Hepatocyte (in vitro differentiated cells): ENCODE measurements around the gene DUS2. TPM values are rescaled to one million over a fixed set of nuclear protein-coding genes. Genes with fewer than 3 reads are reported as not detected.
"Not testable (repeated sequence)": the region's sequence is repeated elsewhere in the genome, so short reads cannot be mapped to it uniquely, and the experiment has no call there.

Experiments
- DNase-seq: peaks from one replicate; pipeline ENCODE4 v3.0.0-alpha.2; 2016; ENCODE audit warnings: low spot score
- H2AFZ ChIP-seq: fragments of 200-600 bp; sonication (generic); 2 replicates; pipeline ENCODE4 v1.6.0; 2016; ENCODE audit warnings: antibody characterized with exemption, mild to moderate bottlenecking
- H3K27ac ChIP-seq: fragments of 200-600 bp; sonication (generic); 2 replicates; pipeline ENCODE4 v1.5.1; 2016; ENCODE audit warnings: mild to moderate bottlenecking
- H3K27me3 ChIP-seq: fragments of 200-600 bp; sonication (generic); 2 replicates; pipeline ENCODE4 v1.6.1; 2016
- H3K36me3 ChIP-seq: fragments of 200-600 bp; sonication (generic); replicated peaks from 2 replicates; pipeline ENCODE4 v1.5.1; 2016; ENCODE audit warnings: low read depth; ENCODE audit not compliant: insufficient read depth
- H3K4me1 ChIP-seq: fragments of 200-600 bp; sonication (generic); 2 replicates; pipeline ENCODE4 v1.5.1; 2016; ENCODE audit warnings: mild to moderate bottlenecking, moderate library complexity; ENCODE audit not compliant: insufficient read depth
- H3K4me2 ChIP-seq: fragments of 200-600 bp; sonication (generic); 2 replicates; pipeline ENCODE4 v1.6.0; 2016
- H3K4me3 ChIP-seq: fragments of 200-600 bp; sonication (generic); 2 replicates; pipeline ENCODE4 v1.5.1; 2016; ENCODE audit warnings: mild to moderate bottlenecking
- H3K79me2 ChIP-seq: fragments of 200-600 bp; sonication (generic); 2 replicates; pipeline ENCODE4 v1.6.0; 2017; ENCODE audit warnings: mild to moderate bottlenecking
- H3K9me2 ChIP-seq: fragments of 200-600 bp; sonication (generic); replicated peaks from 2 replicates; pipeline ENCODE4 v1.6.0; 2017; ENCODE audit warnings: mild to moderate bottlenecking; ENCODE audit not compliant: insufficient read depth
- H3K9me3 ChIP-seq: fragments of 200-600 bp; sonication (generic); 2 replicates; pipeline ENCODE4 v1.5.1; 2016; ENCODE audit warnings: low read depth, mild to moderate bottlenecking
- H4K20me1 ChIP-seq: fragments of 200-600 bp; sonication (generic); 2 replicates; pipeline ENCODE4 v1.6.0; 2016; ENCODE audit warnings: mild to moderate bottlenecking; ENCODE audit not compliant: insufficient read depth, poor library complexity, severe bottlenecking
- CTCF ChIP-seq: fragments of 200-600 bp; sonication (generic); IDR thresholded peaks from 2 replicates; pipeline ENCODE4 v1.5.1; 2016; ENCODE audit warnings: antibody characterized with exemption, mild to moderate bottlenecking; ENCODE audit not compliant: poor library complexity
- EZH2 ChIP-seq: fragments of 200-600 bp; sonication (generic); IDR thresholded peaks from 2 replicates; pipeline ENCODE4 v1.6.1; 2016; ENCODE audit warnings: antibody characterized with exemption, mild to moderate bottlenecking, borderline replicate concordance
- EZH2phosphoT487 ChIP-seq: fragments of 200-600 bp; sonication (generic); IDR thresholded peaks from one replicate; pipeline ENCODE4 v1.6.1; 2018; ENCODE audit warnings: antibody characterized with exemption, mild to moderate bottlenecking, low read depth, moderate library complexity; ENCODE audit not compliant: unreplicated experiment, severe bottlenecking
- WGBS: methylation state at CpG from one replicate; pipeline ENCODE4 v1.1.6; 2016; ENCODE audit warnings: low lambda C conversion rate; ENCODE audit errors: missing lambda C conversion rate; 5-methylcytosine and 5-hydroxymethylcytosine counted together
- polyA plus RNA-seq: library from polyadenylated mRNA; unstranded; fragments of >200 nt; fragmentation: Nextera tagmentation; extraction: Ambion mirVana; gene quantifications from 2 replicates; pipeline ENCODE4 v1.2.1, GENCODE V29; 2016
- total RNA-seq: library from RNA; depleted of rRNA; stranded (reverse); fragments of >200 nt; gene quantifications from 2 replicates; pipeline ENCODE4 v1.2.3, GENCODE V29; 2014

The DUS2 gene
- total and polyA plus RNA-seq, 2 experiments from 2014 or later = 11.8 to 18.0 TPM

DNA sequence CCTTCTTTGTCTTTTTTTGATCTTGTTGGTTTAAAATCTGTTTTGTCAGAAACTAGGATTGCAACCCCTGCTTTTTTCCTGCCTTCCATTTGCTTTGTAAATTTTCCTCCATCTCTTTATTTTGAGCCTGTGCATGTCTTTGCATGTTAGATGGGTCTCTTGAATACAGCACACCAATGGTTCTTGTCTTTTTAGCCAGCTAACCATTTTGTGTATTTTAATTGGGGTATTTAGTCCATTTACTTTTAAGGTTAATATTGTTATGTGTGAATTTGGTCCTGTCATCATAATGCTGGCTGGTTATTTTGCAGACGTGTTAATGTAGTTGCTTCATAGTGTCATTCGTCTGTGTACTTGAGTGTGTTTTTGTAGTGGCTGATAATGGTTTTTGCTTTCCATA lies 88.3 kb downstream of the DUS2 start:
- Histone ChIP-seq H4K20me1 (peaks cover 36% of the 10 kb centered on the region), H3K4me3 (no peak overlapping the region), H3K4me1 (no peaks in the 10 kb centered on the region), H3K4me2 (no peak overlapping the region), H3K27ac (no peak overlapping the region), H2AFZ (no peak overlapping the region), H3K9me2 (no peaks in the 10 kb centered on the region), H3K27me3 (no peaks in the 10 kb centered on the region), H3K9me3 (no peaks in the 10 kb centered on the region), H3K79me2 (peaks cover 99% of the 10 kb centered on the region), H3K36me3 (no peaks in the 10 kb centered on the region)
- DNase-seq = no peak
- 87% methylated on average over 2 of the region's 2 CpGs for WGBS
- TF ChIP-seq EZH2phosphoT487 (no peak), EZH2 (no peak), CTCF (no peak)

GRCh38 chr16:68113059-68113761 lies 90.1 kb downstream of the DUS2 start:
- no peaks in the 10 kb centered on the region for H3K27me3 ChIP-seq
- no peak overlapping the region for H3K4me2 ChIP-seq
- WGBS = 73% methylated on average over 5 of the region's 5 CpGs
- no peaks in the 10 kb centered on the region for H3K9me2 ChIP-seq
- H3K4me1 ChIP-seq = no peaks in the 10 kb centered on the region
- peaks cover 36% of the 10 kb centered on the region for H4K20me1 ChIP-seq
- H2AFZ ChIP-seq = no peak overlapping the region
- no peak overlapping the region for H3K4me3 ChIP-seq
- H3K27ac ChIP-seq = no peak overlapping the region
- peaks cover 97% of the 10 kb centered on the region for H3K79me2 ChIP-seq
- no peaks in the 10 kb centered on the region for H3K9me3 ChIP-seq
- H3K36me3 ChIP-seq = no peaks in the 10 kb centered on the region
- no peak for DNase-seq
- TF ChIP-seq EZH2phosphoT487 (no peak), EZH2 (no peak), CTCF (no peak)

GRCh38 chr16:68113765-68114240 lies 90.7 kb downstream of the DUS2 start:
- WGBS = 97% methylated on average over 12 of the region's 12 CpGs
- no peaks in the 10 kb centered on the region for H3K9me2 ChIP-seq
- no peaks in the 10 kb centered on the region for H3K9me3 ChIP-seq

GRCh38 chr16:68114939-68115338 lies 91.9 kb downstream of the DUS2 start:
- not testable (repeated sequence) for H2AFZ ChIP-seq, H3K9me3 ChIP-seq, H3K36me3 ChIP-seq, H3K4me2 ChIP-seq, H3K27ac ChIP-seq, H3K4me1 ChIP-seq, H3K9me2 ChIP-seq, DNase-seq, H3K4me3 ChIP-seq, H3K27me3 ChIP-seq
- peaks cover 97% of the 10 kb centered on the region for H3K79me2 ChIP-seq
- 88% methylated on average over 8 of the region's 8 CpGs for WGBS
- H4K20me1 ChIP-seq = peaks cover 36% of the 10 kb centered on the region

More at GRCh38 chr16:68113765-68114240, 90.7 kb downstream of the DUS2 start:
- DNase-seq = no peak
- no peak for TF ChIP-seq EZH2phosphoT487
- no peak for TF ChIP-seq EZH2
- no peak for TF ChIP-seq CTCF
- Histone ChIP-seq H3K4me2 (no peak overlapping the region), H3K4me3 (no peak overlapping the region), H3K4me1 (no peaks in the 10 kb centered on the region), H4K20me1 (peaks cover 36% of the 10 kb centered on the region), H3K27me3 (no peaks in the 10 kb centered on the region), H2AFZ (no peak overlapping the region), H3K36me3 (no peaks in the 10 kb centered on the region), H3K79me2 (peaks cover 97% of the 10 kb centered on the region), H3K27ac (no peak overlapping the region)
